Right atrium auricular region (tissue), 2 donors: ENCODE data around the gene TRPT1. TPM values are rescaled to one million over a fixed set of nuclear protein-coding genes. Genes with fewer than 3 reads are reported as not detected.
A peak's percentile ranks its signal among the peaks of the same experiment; 100 is the strongest.

Experiments used
- DNase-seq: peaks from one replicate; pipeline ENCODE4 v3.0.0-alpha.2; 2019; ENCODE audit warnings: low spot score
- H3K27ac ChIP-seq, 2 donors: fragments of 200-600 bp; sonication (generic); 1 replicate in 1 of 2; 2 replicates in 1 of 2; pipeline ENCODE4 v1.5.1; 2016 to 2019
- H3K27me3 ChIP-seq, 2 donors: fragments of 200-600 bp; sonication (generic); one replicate each; pipeline versions ENCODE4 v1.5.1 to v1.6.0; 2017 to 2019
- H3K36me3 ChIP-seq: fragments of 200-600 bp; sonication (generic); one replicate; pipeline ENCODE4 v1.5.1; 2016
- H3K4me1 ChIP-seq, 2 donors: fragments of 200-600 bp; sonication (generic); one replicate each; pipeline versions ENCODE4 v1.5.1 to v1.6.0; 2017 to 2019
- H3K4me3 ChIP-seq, 2 donors: fragments of 200-600 bp; sonication (generic); 1 replicate in 1 of 2; 2 replicates in 1 of 2; pipeline ENCODE4 v1.5.1; 2017 to 2019; ENCODE audit warnings: mild to moderate bottlenecking in 1 of 2, moderate library complexity in 1 of 2
- H3K9me3 ChIP-seq, 2 donors: fragments of 200-600 bp; sonication (generic); one replicate each; pipeline ENCODE4 v1.5.1; 2019
- total RNA-seq, 2 donors: library from RNA; depleted of rRNA; stranded (reverse); fragments of >200 nt; gene quantifications; one replicate each; pipeline ENCODE4 v1.1.0, GENCODE V29; 2016
- TF ChIP-seq, protein P1 (sequence below), 2 donors: fragments of 200-600 bp; sonication (generic); IDR thresholded peaks; one replicate each; pipeline ENCODE4 v1.5.1; 2019; ENCODE audit warnings: antibody characterized with exemption in 2 of 2

TRPT1 gene
- total RNA-seq, 2 donors from 2014 or later = 86.0 to 95.8 TPM

GRCh38 chr11:64192434-64192833, 33.6 kb downstream of the TRPT1 start:
- Histone ChIP-seq H3K27ac (no peak overlapping the region), H3K36me3 (peaks cover 54% of the 10 kb centered on the region), H3K27me3 (no peaks in the 10 kb centered on the region), H3K9me3 (no peaks in the 10 kb centered on the region), H3K4me3 (no peak overlapping the region), H3K4me1 (peaks cover 0 to 19% of the 10 kb centered on the region in 2 donors)
- TF ChIP-seq, protein P1, sequence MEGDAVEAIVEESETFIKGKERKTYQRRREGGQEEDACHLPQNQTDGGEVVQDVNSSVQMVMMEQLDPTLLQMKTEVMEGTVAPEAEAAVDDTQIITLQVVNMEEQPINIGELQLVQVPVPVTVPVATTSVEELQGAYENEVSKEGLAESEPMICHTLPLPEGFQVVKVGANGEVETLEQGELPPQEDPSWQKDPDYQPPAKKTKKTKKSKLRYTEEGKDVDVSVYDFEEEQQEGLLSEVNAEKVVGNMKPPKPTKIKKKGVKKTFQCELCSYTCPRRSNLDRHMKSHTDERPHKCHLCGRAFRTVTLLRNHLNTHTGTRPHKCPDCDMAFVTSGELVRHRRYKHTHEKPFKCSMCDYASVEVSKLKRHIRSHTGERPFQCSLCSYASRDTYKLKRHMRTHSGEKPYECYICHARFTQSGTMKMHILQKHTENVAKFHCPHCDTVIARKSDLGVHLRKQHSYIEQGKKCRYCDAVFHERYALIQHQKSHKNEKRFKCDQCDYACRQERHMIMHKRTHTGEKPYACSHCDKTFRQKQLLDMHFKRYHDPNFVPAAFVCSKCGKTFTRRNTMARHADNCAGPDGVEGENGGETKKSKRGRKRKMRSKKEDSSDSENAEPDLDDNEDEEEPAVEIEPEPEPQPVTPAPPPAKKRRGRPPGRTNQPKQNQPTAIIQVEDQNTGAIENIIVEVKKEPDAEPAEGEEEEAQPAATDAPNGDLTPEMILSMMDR (IDR thresholded peaks at IDR 0.05) = no peak
- no peak for DNase-seq

DNA sequence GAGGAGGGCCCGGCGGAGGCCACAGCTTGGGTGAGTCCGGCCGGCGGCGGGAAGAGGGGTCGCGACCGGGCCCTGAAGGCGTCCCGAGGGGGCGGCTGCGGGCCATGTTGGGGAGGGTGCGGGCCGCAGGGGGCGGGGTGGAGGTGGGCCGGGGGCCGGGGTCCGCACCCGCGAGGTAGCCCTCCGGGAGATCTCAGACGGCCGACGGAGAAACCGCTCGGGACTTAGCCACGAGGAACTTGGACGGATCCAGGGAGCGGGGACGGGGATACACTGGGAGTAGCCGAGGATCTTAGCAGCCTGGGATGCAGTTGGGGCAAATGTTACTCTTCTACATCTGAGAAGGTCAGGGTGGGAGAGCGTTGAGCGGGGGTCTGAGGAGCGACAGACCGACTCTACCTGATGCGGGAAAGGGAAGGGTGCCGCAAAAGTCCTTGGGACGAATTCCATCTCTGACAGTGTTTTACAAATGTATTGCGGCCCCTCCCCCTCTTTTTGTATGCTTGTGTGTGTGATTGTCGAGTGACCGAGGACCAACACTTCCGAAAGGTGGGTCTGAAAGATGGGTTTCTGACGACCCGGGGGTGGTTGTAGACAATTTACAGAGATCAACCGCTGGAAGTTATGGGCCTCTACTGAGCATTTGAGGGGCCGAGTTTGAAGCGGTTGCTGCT, 39.4 kb downstream of the TRPT1 start:
- TF ChIP-seq, protein P1 (IDR thresholded peaks at IDR 0.05) = no peak
- Histone ChIP-seq H3K27me3 (no peaks in the 10 kb centered on the region), H3K9me3 (no peaks in the 10 kb centered on the region), H3K4me3 (no peak overlapping the region), H3K27ac (no peak overlapping the region), H3K36me3 (peaks cover 4% of the 10 kb centered on the region), H3K4me1 (peaks cover 0 to 54% of the 10 kb centered on the region in 2 donors)
- DNase-seq = no peak

- TF ChIP-seq, protein P1 (IDR thresholded peaks at IDR 0.05) = no peak
- H3K27me3 ChIP-seq = no peaks in the 10 kb centered on the region
- peak within 1 kb of the TSS; percentile 94 to 95 for H3K27ac ChIP-seq
- peaks cover 4% of the 10 kb centered on the region for H3K36me3 ChIP-seq
- no peaks in the 10 kb centered on the region for H3K9me3 ChIP-seq
- H3K4me3 ChIP-seq = peak within 1 kb of the TSS; percentile 53 to 62
- H3K4me1 ChIP-seq = peaks cover 0 to 61% of the 10 kb centered on the region in 2 donors
- peak; percentile 100 for DNase-seq
Observed at GRCh38 chr11:64185693-64186491, 40.1 kb downstream of the TRPT1 start, which contains the start of gene STIP1. Gene STIP1, plus strand, starts transcription at chr11:64186171. Its CDS starts 91 bp downstream, at chr11:64186262.

GRCh38 chr11:64185175-64185692, 40.8 kb downstream of the TRPT1 start:
- Histone ChIP-seq H3K9me3 (no peaks in the 10 kb centered on the region), H3K27ac (peak overlapping the region; percentile 94 to 95), H3K36me3 (peaks cover 4% of the 10 kb centered on the region), H3K4me3 (peak overlapping the region; percentile 53 to 62), H3K27me3 (no peaks in the 10 kb centered on the region), H3K4me1 (peaks cover 0 to 65% of the 10 kb centered on the region in 2 donors)
- TF ChIP-seq, protein P1 (IDR thresholded peaks at IDR 0.05) = peak in 1 of 2 donors; percentile 58
- peak; percentile 96 for DNase-seq

- H3K27ac ChIP-seq = peak overlapping the region; percentile 6 to 94
- H3K27me3 ChIP-seq = no peaks in the 10 kb centered on the region
- H3K4me1 ChIP-seq = peaks cover 0 to 55% of the 10 kb centered on the region in 2 donors
- no peaks in the 10 kb centered on the region for H3K9me3 ChIP-seq
- no peak for DNase-seq
- peaks cover 4% of the 10 kb centered on the region for H3K36me3 ChIP-seq
- TF ChIP-seq, protein P1 (IDR thresholded peaks at IDR 0.05) = no peak
- no peak overlapping the region for H3K4me3 ChIP-seq
Observed at GRCh38 chr11:64183890-64184289, 42.1 kb downstream of the TRPT1 start.
